ENCODE measurements around the gene RRM1. TPM values are rescaled to one million over a fixed set of nuclear protein-coding genes. Genes with fewer than 3 reads are reported as not detected.

RRM1 gene
- total RNA-seq, 1 experiment from 2014 or later, result 80.7 TPM

DNA sequence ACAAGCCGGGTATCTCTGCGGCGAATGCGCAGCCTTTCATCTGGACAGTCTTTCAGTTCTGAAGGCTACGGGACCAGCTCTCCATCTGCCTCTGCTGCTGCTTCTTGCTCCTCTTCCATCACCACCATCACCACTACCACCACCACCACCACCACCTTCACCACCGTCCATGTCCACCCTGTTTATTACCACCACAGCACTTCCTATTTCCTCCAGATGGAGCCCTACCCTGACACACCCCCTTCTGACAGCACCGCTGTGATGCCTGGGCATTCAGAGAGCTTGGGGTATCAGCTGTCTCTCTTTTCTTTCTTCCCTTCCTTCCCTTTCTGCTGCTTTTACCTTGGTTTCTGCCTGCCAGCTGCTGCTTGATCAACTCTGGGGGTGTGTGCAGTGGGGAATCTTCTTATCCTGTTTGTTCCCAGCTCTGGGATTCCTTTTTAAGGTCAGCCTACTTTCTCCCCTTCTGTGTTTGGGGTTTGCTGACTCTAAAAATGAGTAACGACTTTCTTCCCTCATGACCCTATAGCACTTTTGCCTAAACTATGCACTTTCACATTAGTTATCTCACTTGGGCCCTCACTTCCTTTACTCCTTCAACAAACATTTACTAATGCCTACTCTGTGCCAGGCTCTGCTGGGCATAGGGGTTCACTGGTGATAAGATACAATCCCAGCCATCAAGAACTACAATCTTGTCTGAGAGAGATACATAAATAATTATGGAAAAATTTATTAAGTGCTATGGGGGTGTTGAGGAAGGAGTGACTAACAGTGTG, 7.8 kb upstream of the RRM1 start:
- no peak for DNase-seq
- H3K9me2 ChIP-seq (replicated peaks; ENCODE audit: insufficient read depth, low read length), result no peaks in the 10 kb centered on the region
- no peaks in the 10 kb centered on the region for H3K79me2 ChIP-seq (ENCODE audit: low read length)
- H2AFZ ChIP-seq (ENCODE audit: low read length), result no peak overlapping the region
- no peaks in the 10 kb centered on the region for H3K4me1 ChIP-seq (ENCODE audit: low read length)
- H3K9ac ChIP-seq (ENCODE audit: low read length), result no peak overlapping the region
- H3K4me3 ChIP-seq (ENCODE audit: low read length), result no peak overlapping the region
- no peak overlapping the region for H3K4me2 ChIP-seq (ENCODE audit: low read depth, low read length, poor library complexity, severe bottlenecking)
- H4K20me1 ChIP-seq (ENCODE audit: insufficient read depth, low read depth, low read length), result no peaks in the 10 kb centered on the region
- H3K36me3 ChIP-seq (ENCODE audit: insufficient read depth, low read length), result no peaks in the 10 kb centered on the region
- H3K27ac ChIP-seq (ENCODE audit: low read length), result no peak overlapping the region
- H3K27me3 ChIP-seq (ENCODE audit: low read length), result no peaks in the 10 kb centered on the region
- no peaks in the 10 kb centered on the region for H3K9me3 ChIP-seq (ENCODE audit: low read length)

DNA sequence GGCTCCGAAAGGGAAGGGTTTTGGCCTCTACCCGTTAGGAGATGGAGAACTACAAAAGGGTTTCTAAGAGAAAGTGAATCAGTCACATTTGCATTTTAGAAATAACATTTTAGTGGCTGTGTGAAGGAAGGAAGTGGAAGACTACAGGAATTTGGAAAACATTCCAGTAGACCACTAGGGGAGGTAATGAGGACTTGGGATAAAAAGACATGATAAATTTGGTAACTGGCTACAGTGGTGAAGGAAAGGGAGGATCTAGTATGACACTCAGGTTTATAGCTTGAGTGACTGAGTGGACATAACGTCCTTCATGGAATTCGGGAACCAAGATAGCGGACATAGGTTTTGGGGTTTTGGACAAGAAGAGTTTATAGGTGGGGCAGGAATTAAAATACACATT, 7.0 kb upstream of the RRM1 start:
- Histone ChIP-seq H3K27me3 (ENCODE audit: low read length) (no peaks in the 10 kb centered on the region), H3K36me3 (ENCODE audit: insufficient read depth, low read length) (no peaks in the 10 kb centered on the region), H3K9me3 (ENCODE audit: low read length) (no peaks in the 10 kb centered on the region), H2AFZ (ENCODE audit: low read length) (no peak overlapping the region), H3K79me2 (ENCODE audit: low read length) (no peaks in the 10 kb centered on the region), H3K4me2 (ENCODE audit: low read depth, low read length, poor library complexity, severe bottlenecking) (no peak overlapping the region), H3K27ac (ENCODE audit: low read length) (no peak overlapping the region), H4K20me1 (ENCODE audit: insufficient read depth, low read depth, low read length) (no peaks in the 10 kb centered on the region), H3K9ac (ENCODE audit: low read length) (no peak overlapping the region), H3K4me1 (ENCODE audit: low read length) (no peaks in the 10 kb centered on the region), H3K9me2 (replicated peaks; ENCODE audit: insufficient read depth, low read length) (no peaks in the 10 kb centered on the region), H3K4me3 (ENCODE audit: low read length) (no peak overlapping the region)
- no peak for DNase-seq

DNA sequence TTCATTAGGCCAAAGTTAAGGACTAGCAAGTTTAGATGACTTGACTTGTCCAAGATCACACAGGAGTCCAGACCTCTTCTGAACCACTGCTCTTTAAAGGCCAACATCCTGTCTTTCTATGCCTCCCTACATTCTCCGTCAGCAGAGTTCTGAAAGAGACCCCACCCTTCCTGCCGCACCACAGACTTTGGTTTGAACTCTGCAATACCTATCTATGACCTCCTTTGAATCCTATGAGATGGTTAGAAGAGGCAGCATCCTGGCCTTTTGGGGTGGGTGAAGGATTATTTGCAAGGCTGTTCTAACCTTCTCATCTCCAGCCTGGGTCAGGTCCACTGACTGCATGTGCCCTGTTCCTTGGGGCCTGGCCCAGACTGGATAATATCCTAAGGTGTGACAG, 4.3 kb upstream of the RRM1 start:
- Histone ChIP-seq H3K27me3 (ENCODE audit: low read length) (no peaks in the 10 kb centered on the region), H3K79me2 (ENCODE audit: low read length) (peaks cover 7% of the 10 kb centered on the region), H3K27ac (ENCODE audit: low read length) (no peak overlapping the region), H3K9me3 (ENCODE audit: low read length) (no peaks in the 10 kb centered on the region), H2AFZ (ENCODE audit: low read length) (no peak overlapping the region), H3K36me3 (ENCODE audit: insufficient read depth, low read length) (no peaks in the 10 kb centered on the region), H3K9me2 (replicated peaks; ENCODE audit: insufficient read depth, low read length) (no peaks in the 10 kb centered on the region), H3K9ac (ENCODE audit: low read length) (no peak overlapping the region), H4K20me1 (ENCODE audit: insufficient read depth, low read depth, low read length) (no peaks in the 10 kb centered on the region), H3K4me1 (ENCODE audit: low read length) (peaks cover 4% of the 10 kb centered on the region), H3K4me3 (ENCODE audit: low read length) (no peak overlapping the region), H3K4me2 (ENCODE audit: low read depth, low read length, poor library complexity, severe bottlenecking) (no peak overlapping the region)
- no peak for DNase-seq

DNA sequence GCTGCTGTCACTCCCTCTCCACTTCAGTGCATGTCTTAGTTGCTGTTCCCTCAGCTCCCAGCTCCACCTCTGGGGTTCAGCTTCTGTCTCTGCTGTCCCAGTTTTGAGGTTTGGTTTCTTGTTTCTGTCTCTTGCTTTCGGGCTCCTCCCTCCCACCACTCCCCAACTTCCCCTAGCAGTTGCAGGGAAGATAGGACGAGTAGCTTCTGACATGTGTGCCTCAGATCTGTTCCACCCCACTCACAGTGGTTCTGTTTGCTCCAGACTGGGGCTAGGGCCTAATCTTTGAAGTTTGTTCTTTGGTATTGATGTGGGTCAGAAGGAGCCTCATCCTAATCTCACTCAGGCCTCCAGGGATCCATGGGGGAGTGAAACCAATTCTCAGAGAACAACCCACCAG, 2.6 kb upstream of the RRM1 start:
- no peaks in the 10 kb centered on the region for H4K20me1 ChIP-seq (ENCODE audit: insufficient read depth, low read depth, low read length)
- H3K9me2 ChIP-seq (replicated peaks; ENCODE audit: insufficient read depth, low read length), result no peaks in the 10 kb centered on the region
- H3K9me3 ChIP-seq (ENCODE audit: low read length), result no peaks in the 10 kb centered on the region
- no peak overlapping the region for H3K4me2 ChIP-seq (ENCODE audit: low read depth, low read length, poor library complexity, severe bottlenecking)
- H3K27me3 ChIP-seq (ENCODE audit: low read length), result no peaks in the 10 kb centered on the region
- H3K27ac ChIP-seq (ENCODE audit: low read length), result no peak overlapping the region
- H3K4me1 ChIP-seq (ENCODE audit: low read length), result peaks cover 17% of the 10 kb centered on the region
- H3K4me3 ChIP-seq (ENCODE audit: low read length), result no peak overlapping the region
- no peak overlapping the region for H2AFZ ChIP-seq (ENCODE audit: low read length)
- no peak for DNase-seq
- peaks cover 24% of the 10 kb centered on the region for H3K79me2 ChIP-seq (ENCODE audit: low read length)
- H3K36me3 ChIP-seq (ENCODE audit: insufficient read depth, low read length), result no peaks in the 10 kb centered on the region
- H3K9ac ChIP-seq (ENCODE audit: low read length), result no peak overlapping the region

DNA sequence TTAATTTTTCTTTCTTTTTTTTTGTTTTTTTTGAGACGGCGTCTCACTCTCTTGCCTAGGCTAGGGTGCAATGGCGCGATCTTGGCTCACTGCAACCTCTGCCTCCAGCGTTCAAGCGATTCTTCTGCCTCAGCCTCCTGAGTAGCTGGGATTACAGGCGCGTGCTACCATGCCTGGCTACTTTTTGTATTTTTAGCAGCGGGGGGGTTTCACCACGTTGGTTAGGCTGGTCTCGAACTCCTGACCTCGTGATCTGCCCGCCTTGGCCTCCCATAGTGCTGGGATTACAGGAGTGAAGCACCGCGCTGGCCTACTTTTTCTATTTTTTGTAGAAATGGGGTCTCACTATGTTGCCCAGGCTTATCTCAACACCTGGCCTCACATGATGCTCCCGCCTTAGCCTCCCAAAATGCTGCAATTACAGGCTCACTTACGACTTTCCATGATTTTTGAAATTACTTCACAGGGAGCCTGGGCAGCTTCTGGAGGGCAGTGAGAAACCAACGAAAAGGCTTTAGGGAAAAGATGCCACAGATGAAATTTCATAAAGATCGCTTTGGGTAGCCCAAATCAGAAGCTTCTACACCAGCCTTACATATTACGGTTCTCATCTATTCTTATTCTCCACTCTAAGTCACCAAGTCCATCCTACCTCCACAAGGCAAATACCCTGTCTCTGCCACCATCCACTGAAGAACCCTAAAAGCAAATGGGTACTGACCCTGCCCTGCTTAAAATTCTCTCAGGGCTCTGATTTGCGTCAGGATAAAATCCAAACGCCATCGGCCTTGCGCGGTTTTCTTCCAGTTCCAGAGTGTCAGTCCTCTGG, 866 bp upstream of the RRM1 start:
- peak overlapping the region; percentile 60 for H2AFZ ChIP-seq (ENCODE audit: low read length)
- peaks cover 29% of the 10 kb centered on the region for H3K4me1 ChIP-seq (ENCODE audit: low read length)
- H4K20me1 ChIP-seq (ENCODE audit: insufficient read depth, low read depth, low read length), result no peaks in the 10 kb centered on the region
- peak overlapping the region; percentile 92 for H3K4me3 ChIP-seq (ENCODE audit: low read length)
- peaks cover 42% of the 10 kb centered on the region for H3K79me2 ChIP-seq (ENCODE audit: low read length)
- no peaks in the 10 kb centered on the region for H3K9me3 ChIP-seq (ENCODE audit: low read length)
- H3K4me2 ChIP-seq (ENCODE audit: low read depth, low read length, poor library complexity, severe bottlenecking), result peak overlapping the region; percentile 93
- H3K36me3 ChIP-seq (ENCODE audit: insufficient read depth, low read length), result peaks cover 4% of the 10 kb centered on the region; the same call in 1 of the 2 replicates
- DNase-seq, result no peak
- H3K9me2 ChIP-seq (replicated peaks; ENCODE audit: insufficient read depth, low read length), result no peaks in the 10 kb centered on the region
- peak overlapping the region; percentile 95 for H3K9ac ChIP-seq (ENCODE audit: low read length)
- no peaks in the 10 kb centered on the region for H3K27me3 ChIP-seq (ENCODE audit: low read length)
- H3K27ac ChIP-seq (ENCODE audit: low read length), result peak overlapping the region; percentile 36

DNA sequence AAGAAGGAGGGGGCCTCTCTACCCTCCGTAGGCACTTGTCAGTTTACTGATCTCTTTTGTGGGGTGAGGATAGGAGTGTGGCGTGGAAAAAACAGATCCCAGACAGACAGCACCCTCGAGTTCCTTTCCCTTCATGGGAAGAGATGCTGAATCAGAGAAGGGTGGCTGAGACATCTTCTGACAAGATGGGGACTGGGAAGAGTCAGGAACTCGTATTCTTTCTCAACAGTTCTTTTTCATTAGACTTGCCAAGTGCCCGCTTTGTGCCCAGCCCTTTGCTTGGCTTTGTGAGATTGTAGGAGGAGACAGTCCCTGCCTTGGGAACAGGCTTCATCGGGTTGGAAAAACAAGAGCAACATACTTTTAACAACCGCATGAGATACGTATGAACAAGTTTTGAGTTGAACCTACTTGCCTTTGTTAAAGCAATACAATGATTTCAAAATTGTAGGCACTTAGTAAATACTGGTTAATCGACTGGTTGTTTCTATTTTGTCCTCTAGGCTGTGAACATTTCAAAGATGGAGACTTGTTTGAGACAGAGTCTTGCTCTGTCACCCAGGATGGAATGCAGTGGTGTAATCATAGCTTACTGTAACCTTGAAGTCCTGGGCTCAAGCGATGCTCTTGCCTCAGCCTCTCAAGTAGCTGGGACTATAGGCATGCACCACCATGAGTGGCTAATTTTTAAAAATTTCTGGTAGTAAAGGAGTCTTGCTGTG, 1.1 kb downstream of the RRM1 start:
- H3K4me1 ChIP-seq (ENCODE audit: low read length), result peaks cover 35% of the 10 kb centered on the region
- peak overlapping the region; percentile 95 for H3K9ac ChIP-seq (ENCODE audit: low read length)
- H2AFZ ChIP-seq (ENCODE audit: low read length), result no peak overlapping the region
- no peaks in the 10 kb centered on the region for H4K20me1 ChIP-seq (ENCODE audit: insufficient read depth, low read depth, low read length)
- peak overlapping the region; percentile 93 for H3K4me2 ChIP-seq (ENCODE audit: low read depth, low read length, poor library complexity, severe bottlenecking)
- H3K9me3 ChIP-seq (ENCODE audit: low read length), result no peaks in the 10 kb centered on the region
- H3K9me2 ChIP-seq (replicated peaks; ENCODE audit: insufficient read depth, low read length), result no peaks in the 10 kb centered on the region
- peak overlapping the region; percentile 92 for H3K4me3 ChIP-seq (ENCODE audit: low read length)
- peak overlapping the region; percentile 74 for H3K27ac ChIP-seq (ENCODE audit: low read length)
- DNase-seq, result peak; percentile 52
- no peaks in the 10 kb centered on the region for H3K27me3 ChIP-seq (ENCODE audit: low read length)
- H3K36me3 ChIP-seq (ENCODE audit: insufficient read depth, low read length), result peaks cover 11% of the 10 kb centered on the region; the same call in 1 of the 2 replicates
- peaks cover 60% of the 10 kb centered on the region for H3K79me2 ChIP-seq (ENCODE audit: low read length)

DNA sequence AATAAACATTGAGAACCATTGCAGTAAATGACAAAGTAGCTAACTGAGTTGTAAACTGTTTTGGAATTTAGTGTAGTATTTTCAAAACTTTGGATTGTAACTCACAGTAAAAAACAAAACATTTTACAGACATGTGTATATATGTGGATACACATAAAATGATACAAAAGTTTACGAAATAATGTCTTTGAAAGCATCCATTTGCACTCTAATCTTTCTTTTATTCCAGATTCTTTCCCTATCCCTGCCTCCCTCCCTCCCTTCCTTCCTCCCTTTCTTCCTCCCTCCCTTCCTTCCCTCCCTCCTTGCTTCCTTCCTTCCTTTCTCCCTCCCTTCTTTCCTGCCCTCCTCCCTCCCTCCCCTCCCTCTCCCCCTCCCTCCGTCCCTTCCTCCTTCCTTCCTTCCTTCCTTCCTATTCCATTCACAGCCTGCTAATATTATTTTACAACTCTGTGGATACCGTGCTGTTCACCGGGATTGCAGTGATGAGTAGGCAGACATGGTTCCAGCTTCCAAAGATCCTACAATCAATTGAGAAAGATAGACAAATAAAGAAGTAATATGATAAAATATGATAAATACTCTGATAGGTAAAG, 3.5 kb downstream of the RRM1 start:
- H2AFZ ChIP-seq (ENCODE audit: low read length), result no peak overlapping the region
- no peak overlapping the region for H3K27ac ChIP-seq (ENCODE audit: low read length)
- H3K27me3 ChIP-seq (ENCODE audit: low read length), result no peaks in the 10 kb centered on the region
- DNase-seq, result no peak
- peaks cover 24% of the 10 kb centered on the region; the same call in 1 of the 2 replicates for H3K36me3 ChIP-seq (ENCODE audit: insufficient read depth, low read length)
- no peak overlapping the region for H3K9ac ChIP-seq (ENCODE audit: low read length)
- no peaks in the 10 kb centered on the region for H4K20me1 ChIP-seq (ENCODE audit: insufficient read depth, low read depth, low read length)
- no peaks in the 10 kb centered on the region for H3K9me2 ChIP-seq (replicated peaks; ENCODE audit: insufficient read depth, low read length)
- H3K79me2 ChIP-seq (ENCODE audit: low read length), result peaks cover 82% of the 10 kb centered on the region
- H3K4me1 ChIP-seq (ENCODE audit: low read length), result peaks cover 35% of the 10 kb centered on the region
- H3K4me2 ChIP-seq (ENCODE audit: low read depth, low read length, poor library complexity, severe bottlenecking), result peak overlapping the region; percentile 14
- H3K4me3 ChIP-seq (ENCODE audit: low read length), result no peak overlapping the region
- H3K9me3 ChIP-seq (ENCODE audit: low read length), result no peaks in the 10 kb centered on the region

Measured in Karpas-422 (cell line).